ENCODE measurements around the gene PIM2.
"Not testable (repeated sequence)": the region's sequence is repeated elsewhere in the genome, so short reads cannot be mapped to it uniquely, and the experiment has no call there.

PIM2 gene

DNA sequence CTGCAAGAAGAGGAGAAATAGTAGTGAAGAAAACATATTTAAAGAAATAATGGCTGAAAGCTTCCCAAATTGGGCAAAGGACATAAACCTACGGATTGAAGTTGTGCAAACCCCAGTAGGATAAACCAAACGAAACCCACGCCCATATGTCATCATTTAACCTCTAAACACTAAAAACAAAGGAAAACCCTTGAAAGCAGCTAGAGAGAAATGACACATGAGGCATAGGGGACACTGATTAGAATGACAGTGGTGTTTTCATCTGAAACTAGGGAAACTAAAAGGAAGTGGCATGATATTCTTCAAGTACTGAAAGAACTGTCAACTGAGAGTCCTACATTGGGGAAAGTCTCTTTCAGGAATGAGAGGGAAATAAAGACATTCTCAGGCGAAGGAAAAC lies 41.9 kb downstream of the PIM2 start:
- H3K4me1 ChIP-seq (ENCODE audit: control insufficient read depth, insufficient read depth, low read length) = not testable (repeated sequence)

GRCh38 chrX:48872017-48872416 lies 46.8 kb downstream of the PIM2 start:
- H3K9ac ChIP-seq (ENCODE audit: low read length); H3K27me3 ChIP-seq (ENCODE audit: control insufficient read depth, insufficient read depth, low read length); H3K4me3 ChIP-seq (ENCODE audit: low read length); H3K4me1 ChIP-seq (ENCODE audit: control insufficient read depth, insufficient read depth, low read length); H3K9me3 ChIP-seq (ENCODE audit: control insufficient read depth, low read length); H3K36me3 ChIP-seq (ENCODE audit: control insufficient read depth, insufficient read depth, low read length): not testable (repeated sequence)

More for the DNA sequence above, 41.9 kb downstream of the PIM2 start:
- H3K9ac ChIP-seq (ENCODE audit: low read length); H3K36me3 ChIP-seq (ENCODE audit: control insufficient read depth, insufficient read depth, low read length); H3K4me3 ChIP-seq (ENCODE audit: low read length); H3K27me3 ChIP-seq (ENCODE audit: control insufficient read depth, insufficient read depth, low read length); H3K9me3 ChIP-seq (ENCODE audit: control insufficient read depth, low read length): not testable (repeated sequence)

GRCh38 chrX:48864210-48864609 lies 54.6 kb downstream of the PIM2 start:
- Histone ChIP-seq H3K27me3 (ENCODE audit: control insufficient read depth, insufficient read depth, low read length) (no peaks in the 10 kb centered on the region), H3K36me3 (ENCODE audit: control insufficient read depth, insufficient read depth, low read length) (no peaks in the 10 kb centered on the region), H3K4me1 (ENCODE audit: control insufficient read depth, insufficient read depth, low read length) (no peaks in the 10 kb centered on the region), H3K9me3 (ENCODE audit: control insufficient read depth, low read length) (no peaks in the 10 kb centered on the region), H3K9ac (ENCODE audit: low read length) (no peak overlapping the region), H3K4me3 (ENCODE audit: low read length) (no peak overlapping the region)
